HG03025 (cell line): ENCODE measurements around the gene SSRP1.
"Not testable (repeated sequence)": the region's sequence is repeated elsewhere in the genome, so short reads cannot be mapped to it uniquely, and the experiment has no call there.

Source experiments
- ATAC-seq: cut with Tn5 transposase; IDR thresholded peaks from one replicate; pipeline ENCODE4 v1.9.1; 2021; ENCODE audit warnings: mild to moderate bottlenecking, moderate library complexity; ENCODE audit not compliant: unreplicated experiment, low FRiP score

Gene SSRP1

GRCh38 chr11:57335343-57336110 lies at the start of gene SSRP1:
Gene SSRP1, minus strand, starts transcription at chr11:57335892. Its CDS starts 771 bp downstream, at chr11:57335121.
- peak; percentile 98 for ATAC-seq

GRCh38 chr11:57380975-57381374 lies 45.3 kb upstream of the SSRP1 start, which contains the start of gene PRG3:
Gene PRG3, minus strand, starts transcription at chr11:57381150. Its CDS starts 442 bp downstream, at chr11:57380708.
- ATAC-seq: no peak

GRCh38 chr11:57379732-57380131 lies 44.0 kb upstream of the SSRP1 start:
- ATAC-seq: no peak

- ATAC-seq: no peak
Observed at GRCh38 chr11:57378186-57378585, 42.5 kb upstream of the SSRP1 start.

- ATAC-seq: no peak
Observed at GRCh38 chr11:57377107-57377506, 41.4 kb upstream of the SSRP1 start.

GRCh38 chr11:57376095-57377090 lies 40.7 kb upstream of the SSRP1 start:
- ATAC-seq: no peak

- ATAC-seq: no peak
Observed at GRCh38 chr11:57375490-57375889, 39.8 kb upstream of the SSRP1 start.

GRCh38 chr11:57374966-57375365 lies 39.3 kb upstream of the SSRP1 start:
- no peak for ATAC-seq

GRCh38 chr11:57373146-57373545 lies 37.5 kb upstream of the SSRP1 start:
- no peak for ATAC-seq

- no peak for ATAC-seq
Observed at GRCh38 chr11:57370941-57371340, 35.2 kb upstream of the SSRP1 start.

GRCh38 chr11:57370251-57370650 lies 34.6 kb upstream of the SSRP1 start:
- no peak for ATAC-seq

GRCh38 chr11:57368845-57369232 lies 33.1 kb upstream of the SSRP1 start:
- no peak for ATAC-seq

GRCh38 chr11:57368106-57368844 lies 32.6 kb upstream of the SSRP1 start:
- ATAC-seq: no peak

GRCh38 chr11:57364851-57365660 lies 29.4 kb upstream of the SSRP1 start:
- ATAC-seq: no peak

GRCh38 chr11:57363131-57364080 lies 27.7 kb upstream of the SSRP1 start:
- ATAC-seq: no peak

- no peak for ATAC-seq
Observed at GRCh38 chr11:57361926-57362325, 26.2 kb upstream of the SSRP1 start.

GRCh38 chr11:57361420-57361819 lies 25.7 kb upstream of the SSRP1 start:
- not testable (repeated sequence) for ATAC-seq

- ATAC-seq: no peak
Observed at GRCh38 chr11:57360991-57361390, 25.3 kb upstream of the SSRP1 start.
